CD14-positive monocyte (primary cell): ENCODE data around the gene B4GALT6. TPM values are rescaled to one million over a fixed set of nuclear protein-coding genes. Genes with fewer than 3 reads are reported as not detected.

Experiments used
- DNase-seq, 3 donors: peaks; one replicate each; pipeline ENCODE4 v3.0.0-alpha.2; 2011 to 2022
- H2AFZ ChIP-seq: 2 replicates; pipeline ENCODE4 v1.6.0; 2012; ENCODE audit warnings: mild to moderate bottlenecking, low read depth, low read length, inconsistent platforms; ENCODE audit not compliant: insufficient read depth, poor library complexity, severe bottlenecking
- H3K27ac ChIP-seq, 2 donors: 1 replicate in 1 of 2; 2 replicates in 1 of 2; pipeline ENCODE4 v1.5.1; 2012 to 2013; ENCODE audit warnings: low read length in 2 of 2, control low read depth in 1 of 2, inconsistent platforms in 1 of 2, low read depth in 1 of 2, mild to moderate bottlenecking in 1 of 2
- H3K27me3 ChIP-seq, 2 donors: one replicate each; pipeline versions ENCODE4 v1.6.0 to v1.6.1; 2011 to 2013; ENCODE audit warnings: low read length in 2 of 2; ENCODE audit not compliant: control insufficient read depth in 2 of 2, insufficient read depth in 2 of 2
- H3K36me3 ChIP-seq, 2 donors: replicated peaks in 1 of 2; 1 replicate in 1 of 2; 2 replicates in 1 of 2; pipeline versions ENCODE4 v1.5.1 to v1.6.1; 2012 to 2013; ENCODE audit warnings: low read length in 2 of 2, control low read depth in 1 of 2, inconsistent platforms in 1 of 2, mild to moderate bottlenecking in 1 of 2; ENCODE audit not compliant: insufficient read depth in 2 of 2, control insufficient read depth in 1 of 2
- H3K4me1 ChIP-seq, 2 donors: 1 replicate in 1 of 2; 2 replicates in 1 of 2; pipeline versions ENCODE4 v1.5.1 to v1.6.1; 2012 to 2013; ENCODE audit warnings: low read length in 2 of 2, control low read depth in 1 of 2, inconsistent platforms in 1 of 2, mild to moderate bottlenecking in 1 of 2, moderate library complexity in 1 of 2; ENCODE audit not compliant: insufficient read depth in 2 of 2, control insufficient read depth in 1 of 2
- H3K4me2 ChIP-seq: replicated peaks from 2 replicates; pipeline ENCODE3; 2012; ENCODE audit warnings: low read length, moderate library complexity, mild to moderate bottlenecking; ENCODE audit not compliant: poor library complexity, severe bottlenecking; ENCODE audit errors: extremely low read depth
- H3K4me3 ChIP-seq, 3 experiments: fragments of 200-600 bp in 1 of 3; sonication (generic) in 1 of 3; replicated peaks in 1 of 3; 1 replicate in 2 of 3; 2 replicates in 1 of 3; pipeline ENCODE4 v1.5.1; 2011 to 2013; ENCODE audit warnings: low read length in 3 of 3, mild to moderate bottlenecking in 3 of 3, control low read depth in 2 of 3, low read depth in 2 of 3, inconsistent platforms in 1 of 3, moderate library complexity in 1 of 3
- H3K79me2 ChIP-seq: 2 replicates; pipeline ENCODE4 v1.6.0; 2012; ENCODE audit warnings: mild to moderate bottlenecking, control low read depth, inconsistent platforms, low read length, moderate library complexity; ENCODE audit not compliant: insufficient read depth
- H3K9ac ChIP-seq: 2 replicates; pipeline ENCODE4 v1.6.0; 2017; ENCODE audit warnings: low read length, mild to moderate bottlenecking; ENCODE audit not compliant: insufficient read depth, poor library complexity, severe bottlenecking
- H3K9me3 ChIP-seq, 2 donors: replicated peaks in 1 of 2; 1 replicate in 1 of 2; 2 replicates in 1 of 2; pipeline versions ENCODE4 v1.5.1 to v1.6.1; 2012 to 2013; ENCODE audit warnings: low read length in 2 of 2, control low read depth in 1 of 2; ENCODE audit not compliant: control insufficient read depth in 1 of 2, insufficient read depth in 1 of 2
- H4K20me1 ChIP-seq: 2 replicates; pipeline ENCODE4 v1.6.0; 2012; ENCODE audit warnings: mild to moderate bottlenecking, low read length, control low read depth, moderate library complexity; ENCODE audit not compliant: insufficient read depth
- H3K27ac Mint-ChIP-seq, 7 donors: one replicate each; pipeline ENCODE4 v1.8.0; 2020; ENCODE audit warnings: mild to moderate bottlenecking in 7 of 7, mixed read lengths in 7 of 7, moderate library complexity in 6 of 7, inconsistent platforms in 2 of 7
- H3K27me3 Mint-ChIP-seq, 3 donors: one replicate each; pipeline ENCODE4 v1.8.0; 2021 to 2022; ENCODE audit warnings: low read depth in 3 of 3, mild to moderate bottlenecking in 3 of 3, mixed read lengths in 3 of 3, moderate library complexity in 3 of 3, inconsistent platforms in 1 of 3
- H3K36me3 Mint-ChIP-seq, 2 donors: one replicate each; pipeline ENCODE4 v1.8.0; 2020; ENCODE audit warnings: mixed read lengths in 2 of 2, inconsistent platforms in 1 of 2, mild to moderate bottlenecking in 1 of 2
- H3K4me1 Mint-ChIP-seq: one replicate; pipeline ENCODE4 v1.8.0; 2020; ENCODE audit warnings: mild to moderate bottlenecking, mixed read lengths
- H3K4me3 Mint-ChIP-seq, 2 donors: one replicate each; pipeline ENCODE4 v1.8.0; 2020; ENCODE audit warnings: mild to moderate bottlenecking in 2 of 2, mixed read lengths in 2 of 2, moderate library complexity in 1 of 2
- H3K9me3 Mint-ChIP-seq, 7 donors: one replicate each; pipeline ENCODE4 v1.8.0; 2020 to 2022; ENCODE audit warnings: mixed read lengths in 7 of 7, mild to moderate bottlenecking in 6 of 7, moderate library complexity in 6 of 7, inconsistent platforms in 2 of 7
- WGBS: methylation state at CpG from one replicate; pipeline ENCODE4 v1.1.5; 2013; ENCODE audit warnings: missing lambda C conversion rate; ENCODE audit not compliant: insufficient coverage; 5-methylcytosine and 5-hydroxymethylcytosine counted together
- intact Hi-C, 2 donors: fragments of 100-400 bp; cut with micrococcal nuclease; formaldehyde crosslinking; loops; one replicate each; pipeline versions ENCODE4 v1.15.0 to v1.15.1; 2023
- polyA plus RNA-seq, 3 donors: library from polyadenylated mRNA; depleted of rRNA in 1 of 3; unstranded in 2 of 3; stranded (reverse) in 1 of 3; fragments of 300-500 nt in 2 of 3; fragments of >200 nt in 1 of 3; fragmentation: Illumina TruSeq in 2 of 3; gene quantifications; 1 replicate in 2 of 3; 2 replicates in 1 of 3; pipeline ENCODE4 v1.2.3, GENCODE V29; 2012 to 2021
- TF ChIP-seq, protein P1 (sequence below): fragments of 200-600 bp; IDR thresholded peaks from one replicate; pipeline ENCODE4 v1.8.0; 2022; ENCODE audit warnings: antibody characterized with exemption, mild to moderate bottlenecking

The B4GALT6 gene
- polyA plus RNA-seq, 3 donors: 0.09 to 0.68 (median 0.12) TPM

DNA sequence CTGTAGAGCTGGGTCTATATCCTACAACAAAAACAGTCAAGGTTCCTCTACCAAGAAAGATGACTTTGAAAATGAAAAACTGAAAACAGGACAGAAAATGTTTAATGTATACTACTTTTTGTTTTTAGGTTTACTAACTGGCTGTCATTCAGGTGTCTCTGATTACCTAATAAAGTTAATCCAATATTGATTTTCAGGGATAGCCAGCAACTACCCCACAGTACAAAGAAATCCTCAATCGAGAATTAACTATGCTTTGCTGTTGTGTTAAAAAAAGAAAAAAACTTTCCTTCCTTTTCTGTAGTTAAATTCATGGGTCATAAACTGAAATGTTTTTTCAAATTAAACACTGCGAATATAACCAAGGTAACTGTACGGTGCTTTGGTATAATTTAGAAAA is 46.9 kb downstream of the B4GALT6 start:
- Histone ChIP-seq H3K9ac (no peak overlapping the region), H2AFZ (no peak overlapping the region), H3K4me2 (no peak overlapping the region), H3K36me3 (peaks cover 0 to 6% of the 10 kb centered on the region in 2 donors), H3K4me1 (peaks cover 0 to 7% of the 10 kb centered on the region in 2 donors), H3K79me2 (no peaks in the 10 kb centered on the region), H3K27ac (no peak overlapping the region), H4K20me1 (no peaks in the 10 kb centered on the region), H3K9me3 (no peaks in the 10 kb centered on the region), H3K27me3 (no peaks in the 10 kb centered on the region), H3K4me3 (no peak overlapping the region)
- H3K36me3 Mint-ChIP-seq: peaks cover 8 to 23% of the 10 kb centered on the region in 2 donors
- H3K27me3 Mint-ChIP-seq: no peaks in the 10 kb centered on the region
- no peak overlapping the region for H3K4me3 Mint-ChIP-seq
- no peak overlapping the region for H3K27ac Mint-ChIP-seq
- H3K9me3 Mint-ChIP-seq: peaks cover 0 to 5% (median 0%) of the 10 kb centered on the region in 7 donors
- TF ChIP-seq, protein P1, sequence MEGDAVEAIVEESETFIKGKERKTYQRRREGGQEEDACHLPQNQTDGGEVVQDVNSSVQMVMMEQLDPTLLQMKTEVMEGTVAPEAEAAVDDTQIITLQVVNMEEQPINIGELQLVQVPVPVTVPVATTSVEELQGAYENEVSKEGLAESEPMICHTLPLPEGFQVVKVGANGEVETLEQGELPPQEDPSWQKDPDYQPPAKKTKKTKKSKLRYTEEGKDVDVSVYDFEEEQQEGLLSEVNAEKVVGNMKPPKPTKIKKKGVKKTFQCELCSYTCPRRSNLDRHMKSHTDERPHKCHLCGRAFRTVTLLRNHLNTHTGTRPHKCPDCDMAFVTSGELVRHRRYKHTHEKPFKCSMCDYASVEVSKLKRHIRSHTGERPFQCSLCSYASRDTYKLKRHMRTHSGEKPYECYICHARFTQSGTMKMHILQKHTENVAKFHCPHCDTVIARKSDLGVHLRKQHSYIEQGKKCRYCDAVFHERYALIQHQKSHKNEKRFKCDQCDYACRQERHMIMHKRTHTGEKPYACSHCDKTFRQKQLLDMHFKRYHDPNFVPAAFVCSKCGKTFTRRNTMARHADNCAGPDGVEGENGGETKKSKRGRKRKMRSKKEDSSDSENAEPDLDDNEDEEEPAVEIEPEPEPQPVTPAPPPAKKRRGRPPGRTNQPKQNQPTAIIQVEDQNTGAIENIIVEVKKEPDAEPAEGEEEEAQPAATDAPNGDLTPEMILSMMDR: no peak
- WGBS: no CpG with 5 or more reads among the region's 3 CpGs
- intact Hi-C loops: no loop called here
- no peak for DNase-seq
- H3K4me1 Mint-ChIP-seq: peaks cover 13% of the 10 kb centered on the region

DNA sequence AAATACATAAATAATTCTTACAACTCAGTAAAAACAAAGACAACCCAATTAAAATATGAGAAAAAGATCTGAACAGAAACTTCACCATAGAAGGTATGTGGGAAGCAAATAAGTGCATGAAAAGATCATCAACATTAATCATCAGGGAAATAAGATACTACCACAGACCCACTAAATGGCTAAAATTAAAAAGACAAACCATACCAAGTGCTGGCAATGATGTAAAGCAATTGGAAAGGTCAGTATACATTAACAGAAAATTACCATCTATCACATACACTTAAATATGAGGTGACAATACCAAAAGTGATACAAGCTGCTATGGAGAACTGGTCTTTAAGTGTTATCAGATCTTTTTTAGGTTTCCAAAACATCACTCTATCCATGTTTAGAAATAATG is 48.0 kb downstream of the B4GALT6 start:
- Mint-ChIP-seq H3K27ac (no peak overlapping the region), H3K27me3 (no peaks in the 10 kb centered on the region), H3K36me3 (peaks cover 8 to 16% of the 10 kb centered on the region in 2 donors), H3K4me3 (no peak overlapping the region), H3K9me3 (peaks cover 0 to 5% (median 0%) of the 10 kb centered on the region in 7 donors), H3K4me1 (peaks cover 13% of the 10 kb centered on the region)
- Histone ChIP-seq H4K20me1 (no peaks in the 10 kb centered on the region), H3K27me3 (no peaks in the 10 kb centered on the region), H3K36me3 (peaks cover 0 to 6% of the 10 kb centered on the region in 2 donors), H2AFZ (no peak overlapping the region), H3K9me3 (no peaks in the 10 kb centered on the region), H3K4me2 (no peak overlapping the region), H3K27ac (no peak overlapping the region), H3K4me3 (no peak overlapping the region), H3K4me1 (peaks cover 0 to 7% of the 10 kb centered on the region in 2 donors), H3K9ac (no peak overlapping the region), H3K79me2 (no peaks in the 10 kb centered on the region)
- no peak for DNase-seq
- TF ChIP-seq, protein P1: no peak
- intact Hi-C loops: no loop called here
